Lower lobe of right lung (tissue), 2 donors: ENCODE data around the gene PNN. TPM values are rescaled to one million over a fixed set of nuclear protein-coding genes. Genes with fewer than 3 reads are reported as not detected.
"Not testable (repeated sequence)": the region's sequence is repeated elsewhere in the genome, so short reads cannot be mapped to it uniquely, and the experiment has no call there.

Experiments
- ATAC-seq, 2 donors: fragments of 200-7000 bp; cut with Tn5 transposase; one replicate each; pipeline ENCODE4 v1.9.1; 2020 to 2022; ENCODE audit warnings: mild to moderate bottlenecking in 2 of 2, moderate library complexity in 2 of 2
- DNase-seq: peaks from one replicate; pipeline ENCODE4 v3.0.0-alpha.2; 2020
- H3K27ac ChIP-seq: fragments of 200-600 bp; one replicate; pipeline ENCODE4 v1.8.0; 2022
- H3K27me3 ChIP-seq: fragments of 200-600 bp; one replicate; pipeline ENCODE4 v1.8.0; 2022; ENCODE audit warnings: low read depth
- H3K36me3 ChIP-seq: fragments of 200-600 bp; one replicate; pipeline ENCODE4 v1.8.0; 2022; ENCODE audit warnings: mild to moderate bottlenecking
- H3K4me1 ChIP-seq: fragments of 200-600 bp; one replicate; pipeline ENCODE4 v1.8.0; 2022
- H3K4me3 ChIP-seq: fragments of 200-600 bp; one replicate; pipeline ENCODE4 v1.8.0; 2022; ENCODE audit warnings: mild to moderate bottlenecking
- H3K9me3 ChIP-seq: fragments of 200-600 bp; one replicate; pipeline ENCODE4 v1.8.0; 2022
- CTCF ChIP-seq: fragments of 200-600 bp; IDR thresholded peaks from one replicate; pipeline ENCODE4 v1.8.0; 2022; ENCODE audit warnings: antibody characterized with exemption, mild to moderate bottlenecking
- intact Hi-C: fragments of 100-400 bp; cut with DNase I; formaldehyde crosslinking; loops from one replicate; pipeline ENCODE4 v1.11.0; 2022
- total RNA-seq: library from RNA; stranded (reverse); fragmentation: NEBNext Ultra II Directional; extraction: Animal tissue kit (Norgen Biotek cat#: 25700); gene quantifications from one replicate; pipeline ENCODE4 v1.2.1, GENCODE V29; 2021
- donor health status: DM: no; HTN: yes; CAD: no; lungs with severe emphysema.

The PNN gene
- total RNA-seq, 1 donor from 2014 or later = 42.9 TPM

DNA sequence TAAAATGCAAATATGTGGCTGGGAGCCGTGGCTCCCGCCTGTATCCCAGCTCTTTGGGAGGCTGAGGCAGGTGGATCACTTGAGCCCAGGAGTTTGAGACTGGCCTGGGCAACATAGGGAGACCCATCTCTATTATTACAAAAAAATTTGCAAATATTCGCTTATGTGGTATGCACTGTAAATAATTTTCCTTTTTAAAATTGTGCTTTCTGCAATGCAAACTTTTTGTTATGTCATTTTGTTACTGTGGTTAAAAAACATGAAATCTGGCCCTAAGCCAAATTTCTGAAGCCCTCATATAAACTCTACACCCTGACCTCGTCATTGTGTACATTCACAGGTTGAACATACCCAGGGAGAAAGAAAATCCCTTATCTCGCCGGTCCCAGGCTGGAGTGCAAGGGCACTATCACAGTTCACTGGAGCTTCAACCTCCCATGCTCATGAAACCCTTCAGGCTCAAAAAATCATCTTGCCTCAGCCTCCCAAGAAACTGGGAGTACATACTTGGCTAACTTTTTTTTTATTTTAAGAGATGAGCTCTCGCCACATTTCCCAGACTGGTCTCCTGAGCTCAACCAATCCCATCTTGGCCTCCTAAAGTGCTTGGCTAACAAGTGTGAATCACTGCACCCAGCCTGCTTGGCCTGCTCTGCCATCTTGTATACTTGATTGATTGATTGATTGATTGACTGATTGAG, 29.6 kb upstream of the PNN start:
- Histone ChIP-seq H3K9me3 (no peaks in the 10 kb centered on the region), H3K4me3 (no peak overlapping the region), H3K27ac (no peak overlapping the region), H3K27me3 (no peaks in the 10 kb centered on the region), H3K36me3 (peaks cover 48% of the 10 kb centered on the region), H3K4me1 (no peaks in the 10 kb centered on the region)
- DNase-seq (no peak), ATAC-seq (no peak)
- intact Hi-C loops = no loop called here
- no peak for TF ChIP-seq CTCF

GRCh38 chr14:39154594-39155189, 20.4 kb upstream of the PNN start:
- DNase-seq (no peak), ATAC-seq (no peak)
- Histone ChIP-seq H3K4me3 (no peak overlapping the region), H3K4me1 (no peaks in the 10 kb centered on the region), H3K36me3 (peaks cover 91% of the 10 kb centered on the region), H3K27me3 (no peaks in the 10 kb centered on the region), H3K9me3 (no peaks in the 10 kb centered on the region), H3K27ac (no peak overlapping the region)
- intact Hi-C loops = no loop called here
- no peak for TF ChIP-seq CTCF

DNA sequence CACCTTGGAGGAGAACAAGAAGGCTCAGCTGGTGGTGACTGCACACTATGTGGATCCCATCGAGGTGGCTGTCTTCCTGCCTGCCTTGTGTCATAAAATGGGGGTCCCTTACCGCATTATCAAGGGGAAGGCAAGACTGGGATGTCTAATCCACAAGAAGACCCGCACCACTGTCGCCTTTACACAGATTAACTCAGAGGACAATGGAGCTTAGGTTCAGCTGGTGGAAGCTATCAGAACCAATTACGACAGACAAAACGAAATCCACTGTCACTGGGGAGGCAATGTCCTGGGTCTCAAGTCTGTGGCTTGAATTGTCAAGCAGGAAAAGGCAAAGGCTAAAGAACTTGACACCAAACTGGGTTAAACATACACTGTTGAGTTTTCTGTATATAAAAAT, 17.6 kb upstream of the PNN start:
- TF ChIP-seq CTCF = no peak
- Histone ChIP-seq H3K27ac (no peak overlapping the region), H3K4me3 (no peak overlapping the region), H3K27me3 (no peaks in the 10 kb centered on the region), H3K36me3 (peaks cover 84% of the 10 kb centered on the region), H3K4me1 (no peaks in the 10 kb centered on the region), H3K9me3 (no peaks in the 10 kb centered on the region)
- intact Hi-C loops = no loop called here
- DNase-seq = no peak
- ATAC-seq = no peak

DNA sequence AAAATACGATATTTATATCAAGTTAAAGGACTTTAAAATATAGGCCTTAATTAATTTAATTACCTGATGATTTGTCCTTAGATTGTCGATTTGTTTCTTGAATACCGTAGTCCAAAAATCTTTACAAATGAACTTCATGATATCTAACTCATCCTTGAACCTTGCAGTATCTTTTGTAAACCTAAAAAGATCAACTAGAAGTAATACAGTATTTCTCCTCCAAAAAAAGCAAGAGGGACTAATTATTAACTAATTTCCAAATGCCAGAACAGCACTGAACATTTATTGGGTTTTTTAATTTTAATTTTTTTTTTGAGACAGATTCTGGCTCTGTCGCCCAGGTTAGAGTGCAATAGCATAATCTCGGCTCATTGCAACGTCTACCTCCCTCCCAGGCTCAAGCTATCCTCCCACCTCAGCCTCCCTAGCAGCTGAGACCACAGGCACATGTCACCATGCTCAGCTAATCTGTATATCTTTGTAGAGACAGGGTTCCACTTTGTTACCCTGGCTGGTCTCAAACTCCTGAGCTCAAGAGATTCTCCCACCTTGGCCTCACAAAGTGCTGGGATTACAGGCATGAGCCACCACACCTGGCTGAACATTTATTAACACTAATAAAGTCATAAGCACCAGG, 16.7 kb upstream of the PNN start:
- DNase-seq (no peak), ATAC-seq (no peak)
- H3K9me3 ChIP-seq = no peaks in the 10 kb centered on the region
- H3K4me1 ChIP-seq = no peaks in the 10 kb centered on the region
- no peak overlapping the region for H3K4me3 ChIP-seq
- no peak overlapping the region for H3K27ac ChIP-seq
- no peaks in the 10 kb centered on the region for H3K27me3 ChIP-seq
- intact Hi-C loops = no loop called here
- no peak for TF ChIP-seq CTCF
- peaks cover 84% of the 10 kb centered on the region for H3K36me3 ChIP-seq

GRCh38 chr14:39160494-39160893, 14.6 kb upstream of the PNN start:
- Histone ChIP-seq H3K27ac (no peak overlapping the region), H3K27me3 (no peaks in the 10 kb centered on the region), H3K36me3 (peaks cover 78% of the 10 kb centered on the region), H3K9me3 (no peaks in the 10 kb centered on the region), H3K4me1 (no peaks in the 10 kb centered on the region), H3K4me3 (no peak overlapping the region)
- TF ChIP-seq CTCF = no peak
- ATAC-seq (no peak), DNase-seq (no peak)
- intact Hi-C loops = no loop called here

DNA sequence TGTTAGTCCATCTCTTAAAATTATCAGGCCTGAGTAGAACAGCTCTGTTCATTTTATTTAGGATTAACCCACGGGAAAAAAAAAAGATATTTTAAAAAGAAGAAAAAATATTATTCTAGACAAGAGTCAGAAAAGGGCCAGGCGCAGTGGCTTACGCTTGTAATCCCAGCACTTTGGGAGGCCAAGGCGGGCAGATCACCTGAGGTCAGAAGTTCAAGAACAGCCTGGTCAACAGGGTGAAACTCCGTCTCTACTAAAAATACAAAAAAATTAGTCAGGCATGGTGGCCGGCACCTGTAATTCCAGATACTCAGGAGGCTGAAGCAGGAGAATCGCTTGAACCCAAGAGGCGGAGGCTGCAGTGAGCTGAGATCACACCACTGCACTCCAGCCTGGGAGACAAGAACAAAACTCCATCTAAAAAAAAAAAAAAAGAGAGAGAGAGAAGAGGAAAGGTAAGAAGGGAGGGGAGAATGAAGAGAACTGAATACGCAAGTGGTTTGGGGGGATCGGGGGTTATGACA, 7.2 kb upstream of the PNN start:
- intact Hi-C loops, H3K27ac ChIP-seq, DNase-seq, H3K9me3 ChIP-seq, H3K4me3 ChIP-seq, H3K27me3 ChIP-seq, ATAC-seq: not testable (repeated sequence)
- Histone ChIP-seq H3K36me3 (peaks cover 20% of the 10 kb centered on the region), H3K4me1 (peaks cover 39% of the 10 kb centered on the region)
